Thoracic aorta (tissue), 2 donors: ENCODE results near the gene EXOC6. TPM values are rescaled to one million over a fixed set of nuclear protein-coding genes. Genes with fewer than 3 reads are reported as not detected.
A peak's percentile ranks its signal among the peaks of the same experiment; 100 is the strongest.

Experiments used
- ATAC-seq: fragments of 150-250 bp; one replicate; pipeline ENCODE4 v1.8.0; 2017; ENCODE audit warnings: low read depth; ENCODE audit not compliant: insufficient number of reproducible peaks, low FRiP score
- DNase-seq: peaks from one replicate; pipeline ENCODE4 v3.0.0-alpha.2; 2020; ENCODE audit warnings: low spot score
- H3K27ac ChIP-seq, 2 donors: fragments of 200-600 bp; sonication (generic); 1 replicate in 1 of 2; 2 replicates in 1 of 2; pipeline ENCODE4 v1.5.1; 2016; ENCODE audit warnings: mild to moderate bottlenecking in 2 of 2, moderate library complexity in 2 of 2
- H3K27me3 ChIP-seq: fragments of 200-600 bp; sonication (generic); replicated peaks from 2 replicates; pipeline ENCODE4 v1.6.0; 2016; ENCODE audit warnings: mild to moderate bottlenecking; ENCODE audit not compliant: insufficient read depth
- H3K36me3 ChIP-seq: fragments of 200-600 bp; sonication (generic); one replicate; pipeline ENCODE4 v1.5.1; 2016
- H3K4me1 ChIP-seq, 2 donors: fragments of 200-600 bp; sonication (generic); 1 replicate in 1 of 2; 2 replicates in 1 of 2; pipeline versions ENCODE4 v1.5.1 to v1.6.0; 2016; ENCODE audit warnings: low read depth in 2 of 2, mild to moderate bottlenecking in 1 of 2; ENCODE audit not compliant: control insufficient read depth in 1 of 2
- H3K4me3 ChIP-seq: fragments of 200-600 bp; sonication (generic); 2 replicates; pipeline ENCODE4 v1.5.1; 2016; ENCODE audit warnings: mild to moderate bottlenecking
- H3K9me3 ChIP-seq: fragments of 200-600 bp; sonication (generic); 2 replicates; pipeline ENCODE4 v1.5.1; 2016
- total RNA-seq, 2 donors: library from RNA; depleted of rRNA; stranded (reverse); fragments of >200 nt; gene quantifications; one replicate each; pipeline versions ENCODE4 v1.1.0 to v1.2.3, GENCODE V29; 2016
- TF ChIP-seq, protein P1 (sequence below): fragments of 200-600 bp; sonication (generic); IDR thresholded peaks from one replicate; pipeline ENCODE4 v1.5.1; 2019; ENCODE audit warnings: antibody characterized with exemption

The EXOC6 gene
- total RNA-seq, 2 donors from 2014 or later, result 13.3 to 16.8 TPM

DNA sequence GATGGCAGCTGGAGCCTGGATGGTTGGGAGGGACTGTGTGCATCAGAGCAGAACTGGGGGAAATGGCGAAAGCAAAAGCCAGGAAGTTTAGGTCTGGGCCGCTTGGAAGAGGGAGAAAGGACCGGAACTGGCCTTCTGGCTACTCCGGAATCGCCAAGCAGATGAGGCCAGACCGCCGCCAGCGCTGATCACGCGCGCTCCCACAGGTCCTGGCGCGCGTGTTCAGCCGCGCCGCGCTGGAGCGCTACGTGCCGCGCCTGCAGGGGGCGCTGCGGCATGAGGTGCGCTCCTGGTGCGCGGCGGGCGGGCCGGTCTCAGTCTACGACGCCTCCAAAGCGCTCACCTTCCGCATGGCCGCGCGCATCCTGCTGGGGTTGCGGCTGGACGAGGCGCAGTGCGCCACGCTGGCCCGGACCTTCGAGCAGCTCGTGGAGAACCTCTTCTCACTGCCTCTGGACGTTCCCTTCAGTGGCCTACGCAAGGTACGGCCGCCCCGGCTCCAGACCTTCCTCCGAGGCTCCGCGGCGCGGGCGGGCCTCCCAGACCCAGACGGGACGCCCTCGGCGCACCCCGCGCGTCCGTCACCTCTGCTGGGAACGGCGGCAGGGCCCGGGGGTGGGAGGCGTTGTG lies 214.3 kb downstream of the EXOC6 start:
- Histone ChIP-seq H3K27ac (no peak overlapping the region), H3K27me3 (peaks cover 7% of the 10 kb centered on the region), H3K36me3 (no peaks in the 10 kb centered on the region), H3K4me3 (peak overlapping the region; percentile 56), H3K9me3 (no peaks in the 10 kb centered on the region), H3K4me1 (peaks cover 8 to 38% of the 10 kb centered on the region in 2 donors)
- TF ChIP-seq, protein P1, sequence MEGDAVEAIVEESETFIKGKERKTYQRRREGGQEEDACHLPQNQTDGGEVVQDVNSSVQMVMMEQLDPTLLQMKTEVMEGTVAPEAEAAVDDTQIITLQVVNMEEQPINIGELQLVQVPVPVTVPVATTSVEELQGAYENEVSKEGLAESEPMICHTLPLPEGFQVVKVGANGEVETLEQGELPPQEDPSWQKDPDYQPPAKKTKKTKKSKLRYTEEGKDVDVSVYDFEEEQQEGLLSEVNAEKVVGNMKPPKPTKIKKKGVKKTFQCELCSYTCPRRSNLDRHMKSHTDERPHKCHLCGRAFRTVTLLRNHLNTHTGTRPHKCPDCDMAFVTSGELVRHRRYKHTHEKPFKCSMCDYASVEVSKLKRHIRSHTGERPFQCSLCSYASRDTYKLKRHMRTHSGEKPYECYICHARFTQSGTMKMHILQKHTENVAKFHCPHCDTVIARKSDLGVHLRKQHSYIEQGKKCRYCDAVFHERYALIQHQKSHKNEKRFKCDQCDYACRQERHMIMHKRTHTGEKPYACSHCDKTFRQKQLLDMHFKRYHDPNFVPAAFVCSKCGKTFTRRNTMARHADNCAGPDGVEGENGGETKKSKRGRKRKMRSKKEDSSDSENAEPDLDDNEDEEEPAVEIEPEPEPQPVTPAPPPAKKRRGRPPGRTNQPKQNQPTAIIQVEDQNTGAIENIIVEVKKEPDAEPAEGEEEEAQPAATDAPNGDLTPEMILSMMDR, result peak; percentile 53
- ATAC-seq (no peak), DNase-seq (no peak)

DNA sequence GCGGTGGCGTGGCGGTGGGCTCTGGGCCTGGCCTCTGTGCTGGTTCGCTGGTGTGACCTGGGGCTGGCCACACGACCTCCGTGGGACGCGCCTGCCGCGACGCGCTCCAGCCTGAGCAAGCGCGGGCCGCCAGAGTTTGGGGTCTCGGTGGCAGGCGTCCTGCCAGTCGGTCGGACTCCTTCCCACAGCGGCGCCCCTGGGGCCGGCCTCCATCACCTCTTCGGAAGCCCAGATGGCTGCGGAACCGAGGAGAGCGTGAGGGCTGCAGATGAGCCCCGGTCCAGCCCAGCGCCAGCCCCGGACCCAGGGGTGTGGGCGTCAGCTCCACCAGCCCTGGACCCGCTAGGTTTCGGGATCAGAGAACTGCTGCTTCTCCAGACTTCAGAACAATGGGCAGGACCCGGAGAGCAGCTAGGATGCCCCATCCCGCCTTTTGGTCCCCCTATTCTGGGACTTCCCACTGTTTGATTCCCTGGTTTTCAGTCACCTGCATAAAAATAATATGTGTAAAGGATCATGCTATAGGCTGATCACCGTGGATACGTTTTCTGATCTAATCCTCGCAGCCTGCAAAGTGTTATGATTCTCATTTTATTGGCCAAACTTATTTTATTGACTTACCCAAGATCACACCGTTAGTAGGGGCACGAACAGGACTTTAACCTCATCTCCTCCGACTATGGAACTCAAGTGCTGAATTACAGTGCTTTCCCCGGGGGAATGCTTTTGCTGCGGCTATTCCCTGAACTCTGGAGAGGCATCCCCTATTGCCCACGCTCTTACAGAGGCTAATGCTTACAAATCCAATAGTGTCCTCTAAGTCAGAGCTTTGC lies 215.0 kb downstream of the EXOC6 start:
- no peak for DNase-seq
- Histone ChIP-seq H3K27me3 (peaks cover 7% of the 10 kb centered on the region), H3K9me3 (no peaks in the 10 kb centered on the region), H3K4me1 (peaks cover 11 to 44% of the 10 kb centered on the region in 2 donors), H3K4me3 (peak overlapping the region; percentile 56), H3K27ac (no peak overlapping the region), H3K36me3 (no peaks in the 10 kb centered on the region)
- no peak for ATAC-seq
- TF ChIP-seq, protein P1, result no peak

DNA sequence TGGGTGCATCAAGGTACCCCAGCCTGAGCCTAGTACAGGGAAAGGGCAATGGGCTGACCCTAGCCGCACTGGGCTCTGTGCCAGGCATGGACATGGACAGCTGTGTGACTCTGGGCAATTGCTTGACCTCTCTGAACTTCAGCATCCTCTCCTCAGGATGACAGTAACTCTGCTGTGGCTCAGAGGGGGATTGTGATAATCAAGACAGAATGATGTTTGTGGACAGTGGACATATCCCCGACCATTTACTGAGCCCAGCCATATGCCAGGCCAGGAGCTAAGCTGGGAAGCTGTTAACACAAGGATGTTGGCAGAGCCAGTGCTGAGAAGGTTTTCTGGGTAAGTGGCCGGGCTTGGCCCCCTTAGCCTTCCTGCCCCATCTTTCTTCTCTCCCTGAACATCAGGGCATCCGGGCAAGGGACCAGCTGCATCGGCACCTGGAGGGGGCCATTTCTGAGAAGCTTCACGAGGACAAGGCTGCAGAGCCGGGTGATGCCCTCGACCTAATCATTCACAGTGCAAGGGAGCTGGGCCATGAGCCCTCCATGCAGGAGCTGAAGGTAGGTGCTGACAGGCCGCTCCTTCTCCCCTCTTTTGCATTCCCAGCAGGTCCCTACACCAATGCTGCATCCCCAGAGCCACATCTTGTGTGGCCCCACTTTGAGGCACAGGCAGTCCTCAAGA lies 215.8 kb downstream of the EXOC6 start:
- Histone ChIP-seq H3K4me3 (no peak overlapping the region), H3K4me1 (peaks cover 16 to 52% of the 10 kb centered on the region in 2 donors), H3K27me3 (peaks cover 7% of the 10 kb centered on the region), H3K36me3 (no peaks in the 10 kb centered on the region), H3K9me3 (no peaks in the 10 kb centered on the region), H3K27ac (no peak overlapping the region)
- no peak for ATAC-seq
- TF ChIP-seq, protein P1, result no peak
- DNase-seq, result no peak

DNA sequence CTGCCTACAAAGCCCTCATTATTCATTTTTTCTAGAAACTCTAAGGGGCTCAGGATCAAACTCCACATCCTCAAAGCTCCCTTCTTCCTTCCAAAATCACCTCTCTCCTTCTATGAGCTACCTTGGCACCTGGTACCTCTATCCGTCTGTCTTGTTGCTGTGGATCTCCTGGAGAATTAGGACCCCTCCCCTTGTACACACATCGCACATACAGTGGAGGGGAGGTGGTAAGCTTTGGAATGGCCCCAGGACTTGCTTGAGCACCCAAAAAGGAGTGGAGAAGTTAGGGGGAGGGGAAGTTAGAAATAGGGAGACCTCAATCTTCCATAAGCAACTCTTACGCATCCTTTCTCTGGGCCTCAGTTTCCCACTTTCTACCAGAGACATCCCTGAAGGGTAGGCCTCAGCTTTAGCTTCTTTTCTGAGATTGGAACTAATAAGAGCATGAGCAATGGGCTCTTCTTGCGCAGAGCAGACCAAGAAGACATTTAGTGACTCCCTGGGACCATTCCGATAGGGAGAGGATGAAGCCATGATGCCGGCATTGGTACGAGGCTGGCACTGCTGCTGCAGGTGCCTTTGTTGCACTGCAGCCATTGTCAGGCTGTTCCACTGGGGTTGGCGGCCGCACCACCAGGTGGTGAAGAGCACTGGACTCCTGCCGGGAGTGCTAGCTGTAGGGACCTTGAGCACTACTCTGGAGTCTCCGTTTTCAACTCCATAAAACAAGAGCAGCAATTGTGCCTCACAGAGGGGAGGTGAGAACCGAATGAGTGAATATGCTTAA lies 216.7 kb downstream of the EXOC6 start:
- Histone ChIP-seq H3K9me3 (no peaks in the 10 kb centered on the region), H3K36me3 (no peaks in the 10 kb centered on the region), H3K27ac (no peak overlapping the region), H3K4me1 (peaks cover 16 to 51% of the 10 kb centered on the region in 2 donors), H3K4me3 (no peak overlapping the region), H3K27me3 (peaks cover 7% of the 10 kb centered on the region)
- TF ChIP-seq, protein P1, result no peak
- ATAC-seq (no peak), DNase-seq (no peak)
